NCI-H1436 (cell line): ENCODE data around the gene CNTNAP5.

Source experiments
- DNase-seq: peaks from one replicate; lab custom pipeline; 2025; lab: John Stamatoyannopoulos, UW

CNTNAP5 gene

DNA sequence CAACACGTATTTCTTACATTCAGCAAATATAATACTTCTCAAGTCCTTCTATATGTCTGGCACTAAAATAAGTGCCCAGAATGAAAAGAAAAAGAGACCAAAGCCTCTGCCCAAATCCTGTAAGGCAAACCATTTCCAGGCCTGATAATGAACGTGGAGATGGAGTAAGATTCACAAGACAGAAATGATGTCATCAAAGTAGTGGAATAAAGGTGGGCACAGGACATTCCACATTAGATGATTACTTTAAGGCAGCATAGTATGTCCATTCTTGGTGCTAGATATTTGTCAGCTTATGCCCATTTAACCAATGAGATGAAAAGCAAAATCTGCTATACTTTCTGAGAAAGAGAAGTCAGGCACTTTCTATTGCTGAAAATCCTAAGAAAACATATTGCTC, 38.5 kb downstream of the CNTNAP5 start:
- DNase-seq = no peak

DNA sequence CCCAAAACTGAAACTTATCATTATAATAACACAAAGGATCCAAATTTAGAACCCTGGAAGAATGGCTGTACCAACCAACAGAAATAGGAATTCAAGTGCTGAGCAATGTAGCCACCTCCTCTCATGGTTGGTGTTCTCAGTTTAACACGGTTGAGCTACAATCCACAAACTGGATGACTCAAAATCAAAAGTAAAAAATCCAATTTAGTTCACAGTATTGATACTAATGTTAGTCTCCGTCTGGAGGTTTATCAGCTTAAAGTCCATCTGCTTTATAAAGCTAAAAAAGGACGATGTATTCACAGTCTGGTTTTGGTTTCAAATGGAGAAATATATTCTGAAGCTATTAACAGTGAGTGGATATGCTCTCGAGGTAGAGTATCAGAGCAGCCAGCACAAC, 40.5 kb downstream of the CNTNAP5 start:
- no peak for DNase-seq

DNA sequence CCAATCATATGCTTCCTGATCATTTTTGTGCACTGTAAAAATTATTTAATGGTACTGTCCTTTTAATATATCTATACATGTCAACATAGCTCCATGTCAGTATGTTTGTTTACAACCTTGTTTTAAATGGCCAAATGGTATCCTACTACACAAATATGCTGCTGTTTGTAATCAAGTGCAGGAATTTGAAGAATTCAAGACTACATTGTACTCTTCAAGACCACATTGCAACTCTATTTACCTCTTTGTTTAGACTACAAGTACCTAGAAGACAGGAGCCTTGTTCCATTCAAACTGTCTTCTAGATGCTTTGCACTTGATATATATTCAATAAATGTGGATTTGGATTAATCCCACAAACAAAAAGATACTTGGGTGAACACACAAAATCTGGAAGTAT, 41.7 kb downstream of the CNTNAP5 start:
- DNase-seq = no peak

DNA sequence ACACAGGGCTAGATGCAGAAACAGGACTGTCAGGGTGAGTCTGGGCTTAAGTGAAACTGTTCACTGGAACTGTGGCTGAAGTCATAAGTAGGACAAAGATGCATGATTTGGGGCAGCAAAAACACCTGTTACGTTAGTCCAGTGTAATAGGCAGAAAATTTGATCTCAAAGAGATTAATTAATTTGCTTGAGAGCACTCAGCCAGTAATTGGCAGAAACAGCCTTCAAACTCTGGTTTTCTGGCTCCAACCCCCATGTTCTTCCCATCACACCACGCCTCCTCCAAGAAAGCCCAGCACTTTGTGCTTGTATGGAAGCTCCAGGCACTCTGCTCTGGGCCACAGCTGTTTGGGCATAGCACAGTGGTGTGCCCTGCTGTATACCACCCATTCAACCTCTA, 54.0 kb downstream of the CNTNAP5 start:
- no peak for DNase-seq

DNA sequence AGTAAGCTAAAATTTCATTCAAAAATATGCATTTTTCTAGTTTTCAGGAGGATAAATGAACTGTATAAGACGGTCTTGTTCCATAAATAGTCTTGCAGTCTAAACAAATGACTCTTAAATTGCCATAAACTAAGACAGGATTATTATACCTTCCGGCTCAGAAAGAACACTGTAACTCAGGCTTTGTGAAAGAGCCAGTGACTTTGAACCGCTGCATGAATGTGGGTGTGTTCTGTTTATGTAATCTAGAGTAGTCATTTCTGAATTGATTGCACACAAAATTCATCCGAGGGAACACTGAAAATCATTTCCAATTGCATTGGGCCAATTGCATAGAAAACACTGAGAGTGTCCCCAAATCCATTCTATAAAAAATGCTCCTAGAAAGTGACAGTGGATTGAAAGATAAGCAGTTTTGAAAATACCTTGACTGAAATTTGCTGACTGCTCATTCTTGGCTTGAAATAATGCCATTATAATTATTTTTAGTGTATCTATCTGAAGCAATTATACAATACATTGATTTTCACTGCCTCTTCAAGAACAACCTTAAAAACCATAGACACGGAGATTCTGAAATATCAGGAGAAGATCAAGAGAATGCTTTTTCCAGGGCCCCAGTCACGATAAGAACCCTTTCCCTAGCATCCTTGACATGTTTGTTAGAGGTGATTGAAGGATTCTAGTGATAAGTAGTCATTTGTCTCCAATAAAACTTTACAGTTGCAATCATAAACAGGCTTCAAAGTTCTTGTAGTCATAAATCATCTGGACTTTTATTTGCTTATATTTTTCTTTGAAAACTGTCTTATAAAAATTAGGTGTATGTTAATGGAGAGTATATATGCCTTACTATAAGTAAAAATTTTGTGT, 55.4 kb downstream of the CNTNAP5 start:
- no peak for DNase-seq

DNA sequence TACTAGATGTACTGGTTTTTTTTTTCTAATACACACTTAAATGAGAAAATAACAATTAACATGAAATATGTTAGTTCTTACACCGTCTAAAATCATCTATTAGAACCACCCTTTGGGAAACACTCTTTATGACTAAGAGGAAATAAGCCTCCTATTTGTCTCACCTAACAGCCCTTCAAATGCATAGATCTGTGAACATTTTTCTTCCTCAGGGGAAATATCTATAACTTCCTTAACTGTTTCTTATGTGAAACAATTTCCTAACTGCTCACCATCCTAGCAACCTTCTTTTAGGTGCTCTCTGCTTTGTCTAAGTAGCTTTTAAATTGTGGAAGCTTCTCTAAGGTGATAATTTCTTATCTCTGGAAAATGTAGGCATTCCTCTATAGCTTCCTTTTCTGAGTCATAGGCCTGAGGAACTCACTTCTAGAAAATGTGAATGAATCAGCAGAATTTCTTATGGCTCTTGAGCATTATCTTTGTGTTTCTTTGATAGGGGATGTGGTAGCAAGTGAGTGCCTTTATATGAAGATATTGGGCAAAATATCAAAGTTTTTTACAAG, 56.1 kb downstream of the CNTNAP5 start:
- DNase-seq = no peak

DNA sequence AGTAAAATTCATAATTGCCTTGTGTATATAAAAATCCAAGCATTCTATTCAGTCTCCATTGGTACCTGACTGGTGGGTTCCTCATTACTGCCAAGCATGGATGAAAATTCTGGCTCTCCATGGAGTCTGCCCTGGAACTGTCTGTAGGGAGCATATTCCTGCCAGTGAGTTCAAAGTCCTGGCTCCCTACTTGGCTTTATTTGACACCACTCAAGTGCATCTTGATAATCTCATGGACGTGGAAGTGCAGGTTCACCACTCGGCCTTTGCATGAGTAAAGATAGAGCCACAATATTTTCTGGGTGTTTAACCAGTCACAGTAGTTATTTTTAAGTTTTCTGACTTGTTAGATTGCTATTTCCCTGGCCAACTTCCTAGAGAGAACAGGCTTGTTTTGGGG, 63.5 kb downstream of the CNTNAP5 start:
- DNase-seq = no peak

DNA sequence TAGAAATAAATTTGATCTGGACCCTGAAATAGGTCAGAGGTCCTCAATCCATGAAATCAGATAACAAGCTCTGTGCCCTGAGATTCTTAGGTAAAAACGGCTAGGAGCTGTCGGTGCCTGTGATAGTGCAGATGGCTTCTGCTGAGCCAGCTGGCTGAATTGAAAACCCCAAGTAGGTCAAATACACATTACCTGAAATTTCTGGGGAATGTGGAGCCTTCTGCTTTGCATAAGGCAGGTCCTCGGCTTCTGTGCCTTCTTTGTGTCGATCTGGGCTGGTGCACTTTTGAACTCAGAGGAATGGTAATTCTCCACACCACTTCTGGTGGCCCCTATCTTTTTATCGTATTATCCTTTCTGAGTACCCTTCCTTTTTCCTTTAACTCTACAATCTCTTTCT, 66.6 kb downstream of the CNTNAP5 start:
- DNase-seq = no peak

DNA sequence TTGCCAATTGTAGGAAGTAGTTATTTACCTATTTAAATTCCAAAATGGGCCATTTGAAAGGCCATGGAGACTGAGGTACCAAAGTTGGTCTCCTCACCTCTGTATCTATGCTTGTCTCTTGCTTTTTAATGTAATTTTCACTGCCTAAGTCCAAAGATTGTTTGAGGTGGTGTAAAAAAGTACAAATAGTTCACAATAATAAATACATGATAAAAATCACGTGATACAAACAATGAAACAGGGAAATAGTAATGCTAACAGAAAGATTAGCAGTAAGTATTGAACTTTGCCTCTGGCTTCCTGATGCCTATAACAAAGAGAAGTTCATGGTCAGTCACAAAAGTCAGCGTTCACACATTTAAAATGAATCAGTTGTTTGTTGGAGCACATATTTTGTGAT, 67.6 kb downstream of the CNTNAP5 start:
- no peak for DNase-seq

DNA sequence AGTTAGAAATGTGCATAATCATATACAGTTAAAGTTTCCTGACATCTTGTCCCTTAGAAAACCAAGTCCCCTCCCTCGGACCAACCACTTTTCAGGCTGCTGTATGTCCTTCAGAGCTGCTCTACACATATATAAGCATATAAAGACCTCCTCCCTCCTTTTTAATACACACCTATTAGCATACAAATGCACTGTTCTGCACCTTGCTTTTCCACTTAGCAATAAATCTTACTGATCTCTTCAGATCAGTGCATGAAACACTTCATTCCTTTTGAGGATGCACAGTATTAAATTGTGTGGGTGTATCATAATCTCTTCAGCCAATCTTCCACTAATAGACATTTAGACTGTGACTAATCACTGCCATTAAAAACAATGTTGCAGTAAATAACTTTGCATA, 79.8 kb downstream of the CNTNAP5 start:
- no peak for DNase-seq

DNA sequence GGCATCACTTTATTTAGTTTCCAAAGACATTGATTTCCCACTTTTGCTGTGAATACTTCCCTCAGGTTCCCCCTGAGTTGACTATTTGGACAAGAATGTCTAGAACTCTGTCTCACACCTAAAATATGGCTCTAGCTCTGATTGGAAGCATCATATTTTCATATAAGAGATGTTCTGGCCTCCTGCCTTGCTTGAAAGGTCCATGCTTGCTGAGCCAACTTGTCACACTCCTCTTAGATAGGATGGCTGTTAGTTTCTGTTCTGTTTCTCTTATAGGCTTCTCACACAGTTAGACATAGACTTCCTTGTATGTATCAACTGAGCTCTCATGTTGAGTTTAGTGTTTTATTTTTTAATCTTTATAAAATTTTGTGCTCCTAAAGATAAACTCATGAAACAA, 87.1 kb downstream of the CNTNAP5 start:
- DNase-seq = no peak

DNA sequence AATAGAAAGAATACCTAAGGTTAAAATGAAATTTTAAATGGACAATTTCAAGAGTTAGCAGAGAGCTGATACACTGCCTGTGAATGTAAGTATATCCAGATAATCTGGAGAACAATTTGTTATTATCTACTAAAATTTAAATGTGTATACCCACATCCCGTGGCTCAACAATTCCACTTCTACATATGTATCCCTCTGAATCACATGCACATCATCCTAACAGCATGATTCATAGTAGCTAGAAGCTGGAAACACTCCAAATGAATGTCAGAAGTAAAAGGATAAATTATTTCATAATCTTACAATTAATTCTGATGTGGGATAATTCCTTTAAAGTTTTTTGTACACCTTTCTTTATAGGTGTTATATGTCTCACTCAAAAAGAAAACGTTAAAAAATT, 87.9 kb downstream of the CNTNAP5 start:
- DNase-seq = no peak

DNA sequence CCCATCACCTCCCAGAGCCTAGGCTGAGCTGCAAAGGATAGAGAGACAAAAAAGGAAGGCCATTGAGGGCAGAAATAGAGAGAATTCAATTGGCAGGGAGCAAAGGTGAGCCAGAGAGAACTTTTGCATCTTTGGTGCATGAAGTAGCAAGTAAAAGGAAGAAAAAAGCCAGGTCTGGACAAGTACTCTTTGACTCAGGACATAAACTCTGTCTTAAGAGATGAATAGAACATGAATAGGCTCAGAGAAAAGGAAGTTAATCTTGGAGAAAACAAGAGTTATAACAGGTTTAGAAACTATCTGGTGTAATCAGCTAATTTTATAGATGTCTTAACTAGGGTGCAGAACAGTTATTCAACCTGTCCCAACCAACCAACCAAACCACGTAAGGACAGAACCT, 95.2 kb downstream of the CNTNAP5 start:
- DNase-seq = no peak

DNA sequence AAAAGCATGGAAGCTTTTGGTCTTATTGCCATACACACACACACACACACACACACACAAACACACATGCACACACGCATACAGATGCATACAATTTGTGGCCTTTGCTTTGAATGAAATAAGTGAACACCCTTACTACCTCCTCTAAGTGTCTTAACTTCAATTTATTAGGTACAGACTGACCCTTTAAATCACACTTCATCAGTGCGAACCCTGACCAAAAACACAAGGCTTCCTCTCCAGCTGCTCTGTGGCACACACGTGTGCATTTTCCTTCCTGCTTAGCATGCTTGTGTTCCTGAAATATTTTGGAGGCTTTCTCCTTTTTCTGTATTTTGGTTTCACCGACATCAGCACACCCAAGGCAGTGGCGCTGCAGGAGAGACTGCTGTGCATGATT, 96.0 kb downstream of the CNTNAP5 start:
- DNase-seq = no peak

DNA sequence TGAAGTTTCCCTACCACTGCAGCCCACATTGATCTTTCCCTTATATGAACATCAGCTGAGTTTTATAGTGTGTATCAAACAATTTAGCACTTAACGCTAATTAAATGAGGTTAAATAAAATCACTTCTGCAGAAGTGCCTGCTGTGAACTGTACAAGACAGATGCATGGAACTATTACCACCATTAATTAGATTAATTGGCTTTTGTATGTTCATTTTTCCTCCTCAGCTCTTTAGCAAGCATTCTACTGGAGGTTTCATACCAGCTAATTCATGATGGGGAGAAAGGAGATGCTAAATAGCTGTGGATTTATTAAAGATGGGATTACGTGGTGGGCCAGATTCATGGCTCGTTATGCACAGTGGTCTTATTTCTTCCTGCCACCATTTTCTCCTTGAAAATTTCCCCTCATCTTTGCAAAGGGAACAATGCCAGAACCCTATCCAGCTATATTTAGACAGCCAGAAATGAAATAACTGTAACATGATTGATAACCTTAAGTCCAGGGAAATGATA, 96.7 kb downstream of the CNTNAP5 start:
- no peak for DNase-seq

DNA sequence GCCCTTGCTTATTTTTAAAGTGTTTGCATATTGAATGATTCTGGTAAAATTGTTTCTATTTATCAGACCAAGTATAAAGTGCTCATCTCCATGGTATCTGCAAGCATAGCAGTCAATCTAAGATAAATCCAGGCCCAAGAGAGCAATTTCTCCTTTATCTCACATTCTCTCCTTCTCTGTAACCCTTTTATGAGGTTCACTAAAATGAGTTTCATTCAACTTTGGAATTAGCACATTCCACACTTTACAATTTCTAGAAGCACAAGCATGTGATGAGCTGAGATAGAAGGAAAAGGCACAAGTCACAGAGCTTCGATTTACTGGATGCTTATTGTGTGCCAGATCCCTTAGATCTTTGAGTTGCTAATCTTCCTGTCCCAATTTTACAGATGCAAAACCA, 97.3 kb downstream of the CNTNAP5 start:
- no peak for DNase-seq

DNA sequence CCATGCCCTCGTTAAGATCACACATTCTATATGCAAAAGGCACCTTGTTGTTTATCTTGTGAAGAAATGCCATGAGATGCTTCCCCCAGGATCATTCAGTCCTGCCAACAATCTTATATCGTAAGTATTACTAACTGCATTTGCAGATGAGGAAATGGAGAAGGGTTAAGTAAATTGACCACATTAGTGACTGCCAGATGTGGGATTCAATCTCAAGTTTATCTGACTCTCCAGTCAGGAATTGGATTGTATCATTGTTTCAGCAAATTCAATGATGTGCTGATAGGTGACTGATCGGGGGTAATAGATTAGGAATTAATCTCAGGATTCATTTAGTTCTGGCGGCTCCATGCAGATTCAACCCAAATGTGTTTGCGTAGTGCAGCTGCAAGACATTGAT, 106.2 kb downstream of the CNTNAP5 start:
- no peak for DNase-seq

DNA sequence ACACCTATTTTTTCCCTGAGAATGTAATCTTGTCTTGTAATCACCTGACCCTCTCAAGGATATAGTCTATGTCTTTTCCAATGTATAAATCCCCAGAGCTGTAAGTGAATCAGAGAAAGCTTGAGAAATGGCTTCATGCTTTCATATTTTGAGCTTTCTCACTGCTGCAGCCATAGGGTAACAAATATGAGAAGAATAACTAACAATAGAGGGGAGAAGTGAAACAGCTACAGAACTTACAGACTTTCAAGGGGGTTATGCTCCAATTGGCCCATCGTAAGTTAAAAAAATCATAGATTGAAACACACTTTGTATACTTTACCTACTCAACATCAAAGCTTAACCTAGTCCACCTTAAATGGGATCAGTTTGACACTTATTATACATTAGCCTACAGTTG, 111.0 kb downstream of the CNTNAP5 start:
- no peak for DNase-seq

DNA sequence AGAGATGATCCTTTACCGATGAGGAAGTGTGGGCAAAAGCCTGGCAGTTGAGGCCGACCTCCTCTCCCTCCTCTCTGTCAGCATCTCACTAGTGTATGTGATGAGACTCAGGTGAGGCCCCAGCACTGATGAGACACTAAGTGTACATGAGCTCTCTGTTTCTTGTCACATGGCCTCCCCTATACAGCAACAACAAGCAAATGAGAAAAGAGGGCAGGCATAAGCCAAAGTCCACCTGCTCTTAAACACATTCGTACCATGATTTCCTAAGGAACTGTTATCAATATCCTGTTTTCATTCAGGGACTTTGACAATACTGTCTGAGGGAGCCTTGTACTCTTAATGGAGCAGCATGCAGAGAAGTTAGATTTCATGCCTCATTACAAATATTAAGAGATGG, 113.0 kb downstream of the CNTNAP5 start:
- DNase-seq = no peak

DNA sequence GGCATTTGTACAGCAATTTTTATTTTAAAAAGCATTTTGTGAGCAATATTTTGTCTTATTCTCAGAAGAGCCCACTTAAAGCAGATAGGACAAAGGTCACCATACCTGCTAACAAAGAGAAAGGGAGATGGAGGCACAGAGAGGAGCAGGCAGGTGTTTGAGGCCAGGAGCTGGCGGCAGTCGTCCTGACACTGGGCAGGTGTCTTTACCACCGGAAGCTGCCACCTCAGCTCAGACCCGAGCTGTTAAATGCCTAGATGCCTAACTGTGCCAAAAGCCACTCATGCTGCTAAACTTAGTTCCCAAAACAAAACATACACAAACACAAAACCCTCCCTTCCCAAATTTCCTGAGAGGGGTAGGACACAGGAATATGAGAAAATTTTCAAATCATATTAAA, 120.9 kb downstream of the CNTNAP5 start:
- no peak for DNase-seq

DNA sequence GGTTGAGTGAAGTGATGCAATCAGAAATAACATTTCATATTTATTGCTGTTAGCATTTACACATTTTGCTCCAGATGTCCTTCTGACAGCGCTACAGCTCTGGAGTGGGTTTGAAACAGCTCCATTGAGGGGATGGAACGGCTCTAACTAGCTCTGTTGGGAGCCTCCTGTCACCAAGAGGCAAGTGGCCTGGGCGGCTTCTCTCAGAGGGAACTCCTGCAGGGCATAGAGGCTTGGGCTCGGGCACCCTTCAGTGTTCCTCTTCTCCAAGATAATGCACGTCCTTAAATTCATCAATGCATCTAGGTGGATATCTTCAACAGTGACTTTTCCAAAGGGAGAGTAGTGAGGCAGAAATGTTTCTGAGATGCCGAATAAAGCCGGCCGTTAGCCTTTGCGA, 122.5 kb downstream of the CNTNAP5 start:
- DNase-seq = no peak

DNA sequence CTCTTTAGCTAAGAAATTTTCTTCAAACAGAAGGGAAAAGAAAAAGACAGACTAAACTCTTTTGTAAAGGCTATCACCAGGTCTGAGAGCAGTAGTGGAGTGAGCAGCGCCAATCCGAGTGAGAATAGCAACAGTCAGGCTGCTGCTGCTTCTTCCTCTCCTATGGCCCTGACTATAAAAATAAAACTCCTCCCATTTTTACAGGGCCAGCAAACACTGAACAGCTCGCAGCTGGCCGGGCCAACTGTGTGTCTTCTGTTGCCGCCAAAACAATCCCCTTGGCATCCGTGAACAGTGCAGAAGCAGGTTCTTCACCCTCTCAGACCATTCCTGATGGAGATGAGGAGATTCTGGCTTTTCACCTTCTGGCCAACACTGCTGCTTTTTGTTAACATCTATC, 124.5 kb downstream of the CNTNAP5 start:
- no peak for DNase-seq

DNA sequence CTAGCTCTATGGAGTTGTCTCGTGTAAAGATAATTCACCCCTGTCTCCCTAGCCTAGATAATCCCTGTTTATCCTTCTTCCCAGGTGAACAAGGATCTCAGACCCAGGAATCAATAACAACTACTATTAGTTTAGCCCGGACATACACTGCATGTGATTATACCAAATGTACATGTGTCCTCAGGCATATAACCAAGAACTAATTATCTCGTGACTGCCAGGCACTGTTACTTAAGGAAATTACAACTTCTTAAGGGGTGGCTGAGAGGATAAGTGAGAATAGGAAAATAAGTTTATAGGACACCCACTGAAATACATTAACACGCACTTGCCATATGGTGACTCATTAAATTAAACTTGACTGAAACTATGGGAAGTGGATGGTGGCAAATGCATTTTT, 126.6 kb downstream of the CNTNAP5 start:
- DNase-seq = no peak

DNA sequence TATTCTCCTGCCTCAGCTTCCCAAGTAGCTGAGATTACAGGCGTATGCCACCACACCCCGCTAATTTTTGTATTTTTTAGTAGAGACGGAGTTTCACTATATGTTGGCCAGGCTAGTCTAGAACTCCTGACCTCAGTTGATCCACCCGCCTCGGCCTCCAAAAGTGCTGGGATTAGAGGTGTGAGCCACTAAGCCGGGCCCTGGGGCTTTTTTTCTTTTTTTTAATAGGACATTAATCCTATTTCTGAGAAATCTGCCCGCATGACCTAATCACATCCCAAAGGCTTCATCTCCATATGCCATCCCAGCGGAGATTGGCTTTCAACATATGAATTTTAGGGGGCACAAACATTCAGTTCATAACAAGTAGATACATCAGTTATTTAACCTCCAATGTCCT, 128.6 kb downstream of the CNTNAP5 start:
- no peak for DNase-seq
